ENCODE data around the gene PCNX2.

Gene PCNX2

GRCh38 chr1:233102341-233102740, 193.2 kb downstream of the PCNX2 start:
- no peak overlapping the region for H3K4me3 ChIP-seq (ENCODE audit: low read depth, low read length)
- TF ChIP-seq CTCF (conservative IDR thresholded peaks at IDR 0.05; ENCODE audit: low read depth, low read length) = no peak
- no peak for DNase-seq (ENCODE audit: low read depth)

- no peak for TF ChIP-seq CTCF (conservative IDR thresholded peaks at IDR 0.05; ENCODE audit: low read depth, low read length)
- DNase-seq (ENCODE audit: low read depth) = peak; percentile 41
- H3K4me3 ChIP-seq (ENCODE audit: low read depth, low read length) = no peak overlapping the region
Observed at GRCh38 chr1:233097959-233098580, 197.5 kb downstream of the PCNX2 start.

- H3K4me3 ChIP-seq (ENCODE audit: low read depth, low read length) = no peak overlapping the region
- no peak for TF ChIP-seq CTCF (conservative IDR thresholded peaks at IDR 0.05; ENCODE audit: low read depth, low read length)
- no peak for DNase-seq (ENCODE audit: low read depth)
Observed at GRCh38 chr1:233097546-233097945, 198.0 kb downstream of the PCNX2 start.

- no peak for DNase-seq (ENCODE audit: low read depth)
- TF ChIP-seq CTCF (conservative IDR thresholded peaks at IDR 0.05; ENCODE audit: low read depth, low read length) = no peak
- no peak overlapping the region for H3K4me3 ChIP-seq (ENCODE audit: low read depth, low read length)
Observed at GRCh38 chr1:233094691-233095090, 200.8 kb downstream of the PCNX2 start.

GRCh38 chr1:233094269-233094668, 201.3 kb downstream of the PCNX2 start:
- H3K4me3 ChIP-seq (ENCODE audit: low read depth, low read length) = no peak overlapping the region
- DNase-seq (ENCODE audit: low read depth) = no peak
- no peak for TF ChIP-seq CTCF (conservative IDR thresholded peaks at IDR 0.05; ENCODE audit: low read depth, low read length)

GRCh38 chr1:233090746-233091494, 204.6 kb downstream of the PCNX2 start:
- DNase-seq (ENCODE audit: low read depth) = peak; percentile 55
- no peak for TF ChIP-seq CTCF (conservative IDR thresholded peaks at IDR 0.05; ENCODE audit: low read depth, low read length)
- no peak overlapping the region for H3K4me3 ChIP-seq (ENCODE audit: low read depth, low read length)

- DNase-seq (ENCODE audit: low read depth) = no peak
- no peak for TF ChIP-seq CTCF (conservative IDR thresholded peaks at IDR 0.05; ENCODE audit: low read depth, low read length)
- H3K4me3 ChIP-seq (ENCODE audit: low read depth, low read length) = no peak overlapping the region
Observed at GRCh38 chr1:233089251-233089650, 206.3 kb downstream of the PCNX2 start.

All from choroid plexus epithelial cell (primary cell).